Esophagus muscularis mucosa (tissue), 4 donors: ENCODE results near the gene FBXO28. TPM values are rescaled to one million over a fixed set of nuclear protein-coding genes. Genes with fewer than 3 reads are reported as not detected.

Experiments used
- DNase-seq: peaks from one replicate; pipeline ENCODE4 v3.0.0-alpha.2; 2017; ENCODE audit errors: extremely low spot score
- H3K27ac ChIP-seq, 4 donors: fragments of 200-600 bp; sonication (generic); replicated peaks in 1 of 4; 1 replicate in 3 of 4; 2 replicates in 1 of 4; pipeline ENCODE4 v1.5.1; 2016 to 2019; ENCODE audit warnings: mild to moderate bottlenecking in 1 of 4
- H3K27me3 ChIP-seq, 4 donors: fragments of 200-600 bp; sonication (generic); one replicate each; pipeline versions ENCODE4 v1.5.1 to v1.6.0; 2016 to 2019
- H3K36me3 ChIP-seq, 4 donors: fragments of 200-600 bp; sonication (generic); one replicate each; pipeline ENCODE4 v1.5.1; 2016 to 2019
- H3K4me1 ChIP-seq, 4 donors: fragments of 200-600 bp; sonication (generic); one replicate each; pipeline ENCODE4 v1.5.1; 2016 to 2019
- H3K4me3 ChIP-seq, 4 donors: fragments of 200-600 bp; sonication (generic); 1 replicate in 2 of 4; 2 replicates in 2 of 4; pipeline ENCODE4 v1.5.1; 2016 to 2019; ENCODE audit warnings: mild to moderate bottlenecking in 4 of 4, moderate library complexity in 1 of 4
- H3K9me3 ChIP-seq, 4 donors: fragments of 200-600 bp; sonication (generic); 1 replicate in 3 of 4; 2 replicates in 1 of 4; pipeline ENCODE4 v1.5.1; 2016 to 2019
- EP300 ChIP-seq: sonication (generic); formaldehyde crosslinking; IDR thresholded peaks from one replicate; pipeline ENCODE4 v1.6.1; 2017; ENCODE audit warnings: antibody characterized with exemption
- POLR2A ChIP-seq: fragments of 450-650 bp; IDR thresholded peaks from one replicate; pipeline ENCODE4 v1.6.1; 2017; ENCODE audit warnings: antibody characterized with exemption, moderate library complexity, mild to moderate bottlenecking, low read depth
- POLR2AphosphoS5 ChIP-seq, 2 donors: sonication (generic); formaldehyde crosslinking; IDR thresholded peaks; one replicate each; pipeline ENCODE4 v1.6.1; 2017; ENCODE audit warnings: antibody characterized with exemption in 2 of 2
- WGBS: methylation state at CpG from one replicate; pipeline ENCODE4 v1.1.5; 2018; 5-methylcytosine and 5-hydroxymethylcytosine counted together
- intact Hi-C: fragments of 100-400 bp; cut with DNase I; formaldehyde crosslinking; loops from one replicate; pipeline ENCODE4 v1.15.1; 2023
- total RNA-seq, 4 donors: library from RNA; depleted of rRNA; stranded (reverse); fragments of >200 nt; gene quantifications; one replicate each; pipeline versions ENCODE4 v1.1.0 to v1.2.1, GENCODE V29; 2016
- TF ChIP-seq, protein P1 (sequence below), 3 experiments: fragments of 200-600 bp in 2 of 3; fragments of 450-650 bp in 1 of 3; sonication (generic) in 2 of 3; IDR thresholded peaks; one replicate each; pipeline ENCODE4 v1.5.1; 2017 to 2019; ENCODE audit warnings: antibody characterized with exemption in 3 of 3, mild to moderate bottlenecking in 2 of 3, moderate library complexity in 1 of 3

FBXO28 gene
- total RNA-seq, 4 donors from 2014 or later = 23.1 to 29.8 (median 26.3) TPM

- Histone ChIP-seq H3K4me3 (no peak overlapping the region), H3K27ac (no peak overlapping the region), H3K4me1 (peaks cover 0 to 28% (median 14%) of the 10 kb centered on the region in 4 donors), H3K36me3 (peaks cover 0 to 31% (median 25%) of the 10 kb centered on the region in 4 donors), H3K27me3 (no peaks in the 10 kb centered on the region), H3K9me3 (no peaks in the 10 kb centered on the region)
- TF ChIP-seq, protein P1, sequence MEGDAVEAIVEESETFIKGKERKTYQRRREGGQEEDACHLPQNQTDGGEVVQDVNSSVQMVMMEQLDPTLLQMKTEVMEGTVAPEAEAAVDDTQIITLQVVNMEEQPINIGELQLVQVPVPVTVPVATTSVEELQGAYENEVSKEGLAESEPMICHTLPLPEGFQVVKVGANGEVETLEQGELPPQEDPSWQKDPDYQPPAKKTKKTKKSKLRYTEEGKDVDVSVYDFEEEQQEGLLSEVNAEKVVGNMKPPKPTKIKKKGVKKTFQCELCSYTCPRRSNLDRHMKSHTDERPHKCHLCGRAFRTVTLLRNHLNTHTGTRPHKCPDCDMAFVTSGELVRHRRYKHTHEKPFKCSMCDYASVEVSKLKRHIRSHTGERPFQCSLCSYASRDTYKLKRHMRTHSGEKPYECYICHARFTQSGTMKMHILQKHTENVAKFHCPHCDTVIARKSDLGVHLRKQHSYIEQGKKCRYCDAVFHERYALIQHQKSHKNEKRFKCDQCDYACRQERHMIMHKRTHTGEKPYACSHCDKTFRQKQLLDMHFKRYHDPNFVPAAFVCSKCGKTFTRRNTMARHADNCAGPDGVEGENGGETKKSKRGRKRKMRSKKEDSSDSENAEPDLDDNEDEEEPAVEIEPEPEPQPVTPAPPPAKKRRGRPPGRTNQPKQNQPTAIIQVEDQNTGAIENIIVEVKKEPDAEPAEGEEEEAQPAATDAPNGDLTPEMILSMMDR (IDR thresholded peaks at IDR 0.05) = no peak
- TF ChIP-seq POLR2A (no peak), POLR2AphosphoS5 (IDR thresholded peaks at IDR 0.05) (no peak), EP300 (no peak)
- WGBS = 72% methylated on average over 5 of the region's 5 CpGs
- intact Hi-C loops = no loop called here
- DNase-seq = no peak
Measured at GRCh38 chr1:224196813-224197600, 83.1 kb downstream of the FBXO28 start.

- TF ChIP-seq POLR2AphosphoS5 (IDR thresholded peaks at IDR 0.05) (no peak), POLR2A (no peak), EP300 (no peak)
- TF ChIP-seq, protein P1 (IDR thresholded peaks at IDR 0.05) = no peak
- H3K9me3 ChIP-seq = no peaks in the 10 kb centered on the region
- no peak overlapping the region for H3K27ac ChIP-seq
- peaks cover 2 to 26% (median 15%) of the 10 kb centered on the region in 4 donors for H3K4me1 ChIP-seq
- no peak for DNase-seq
- no peaks in the 10 kb centered on the region for H3K27me3 ChIP-seq
- WGBS = 95% methylated on average over 4 of the region's 4 CpGs
- peaks cover 0 to 19% (median 11%) of the 10 kb centered on the region in 4 donors for H3K36me3 ChIP-seq
- intact Hi-C loops = no loop called here
- no peak overlapping the region for H3K4me3 ChIP-seq
Measured at GRCh38 chr1:224198572-224198971, 84.7 kb downstream of the FBXO28 start.

DNA sequence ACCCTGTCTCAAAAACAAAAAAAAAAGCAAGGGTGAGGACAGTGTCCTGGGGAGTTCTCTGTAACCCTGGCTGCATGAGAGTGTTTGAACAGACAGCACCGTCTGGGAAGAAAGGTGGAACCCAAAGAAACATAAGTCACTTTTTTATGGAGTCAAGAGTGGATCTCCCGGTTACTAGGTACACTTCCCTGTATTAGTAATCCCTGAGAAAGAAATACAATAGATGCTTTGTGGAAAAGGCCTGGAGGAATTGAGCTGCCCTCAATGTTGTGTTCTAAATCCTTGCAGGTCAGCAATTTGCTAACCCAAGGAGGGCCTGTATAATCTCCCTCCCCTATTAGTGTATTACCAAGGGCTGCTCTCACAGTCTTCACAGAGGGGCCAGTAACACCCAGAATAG is 85.8 kb downstream of the FBXO28 start:
- H3K27me3 ChIP-seq = no peaks in the 10 kb centered on the region
- 82% methylated on average over 2 of the region's 2 CpGs for WGBS
- no peak overlapping the region for H3K27ac ChIP-seq
- TF ChIP-seq EP300 (no peak), POLR2A (no peak), POLR2AphosphoS5 (IDR thresholded peaks at IDR 0.05) (no peak)
- TF ChIP-seq, protein P1 (IDR thresholded peaks at IDR 0.05) = no peak
- H3K9me3 ChIP-seq = no peaks in the 10 kb centered on the region
- peaks cover 0 to 8% (median 3%) of the 10 kb centered on the region in 4 donors for H3K36me3 ChIP-seq
- no peak for DNase-seq
- peaks cover 12 to 37% (median 26%) of the 10 kb centered on the region in 4 donors for H3K4me1 ChIP-seq
- intact Hi-C loops = no loop called here
- no peak overlapping the region for H3K4me3 ChIP-seq

GRCh38 chr1:224201383-224201782 is 87.5 kb downstream of the FBXO28 start:
- H3K27ac ChIP-seq = no peak overlapping the region
- H3K4me3 ChIP-seq = no peak overlapping the region
- TF ChIP-seq, protein P1 (IDR thresholded peaks at IDR 0.05) = no peak
- TF ChIP-seq POLR2AphosphoS5 (IDR thresholded peaks at IDR 0.05) (no peak), EP300 (no peak), POLR2A (no peak)
- H3K9me3 ChIP-seq = no peaks in the 10 kb centered on the region
- peaks cover 0 to 3% (median 0%) of the 10 kb centered on the region in 4 donors for H3K36me3 ChIP-seq
- DNase-seq = no peak
- no peaks in the 10 kb centered on the region for H3K27me3 ChIP-seq
- 96% methylated on average over 5 of the region's 5 CpGs for WGBS
- intact Hi-C loops = no loop called here
- peaks cover 18 to 40% (median 33%) of the 10 kb centered on the region in 4 donors for H3K4me1 ChIP-seq
